NK-92 (cell line): Measurements from ENCODE around the gene PPP4C.

Source experiments
- DNase-seq: peaks from one replicate; lab custom pipeline; 2025; ENCODE audit not compliant: unreplicated experiment; lab: John Stamatoyannopoulos, UW

PPP4C gene

GRCh38 chr16:30079480-30079879 lies 3.7 kb downstream of the PPP4C start:
- no peak for DNase-seq

- no peak for DNase-seq
Observed at GRCh38 chr16:30082545-30083090, 6.8 kb downstream of the PPP4C start.

- DNase-seq = no peak
Observed at GRCh38 chr16:30083216-30084055, 7.6 kb downstream of the PPP4C start.

GRCh38 chr16:30084096-30084815 lies 8.5 kb downstream of the PPP4C start:
- no peak for DNase-seq

GRCh38 chr16:30084816-30085159 lies 9.0 kb downstream of the PPP4C start:
- DNase-seq = no peak

- DNase-seq = no peak
Observed at GRCh38 chr16:30085247-30085646, 9.5 kb downstream of the PPP4C start.

- no peak for DNase-seq
Observed at GRCh38 chr16:30085820-30086219, 10.0 kb downstream of the PPP4C start.

GRCh38 chr16:30086291-30087140 lies 10.7 kb downstream of the PPP4C start:
- no peak for DNase-seq

- no peak for DNase-seq
Observed at GRCh38 chr16:30087181-30087898, 11.5 kb downstream of the PPP4C start.

GRCh38 chr16:30088237-30088831 lies 12.5 kb downstream of the PPP4C start:
- no peak for DNase-seq

GRCh38 chr16:30088832-30089624 lies 13.2 kb downstream of the PPP4C start:
- DNase-seq = no peak

- no peak for DNase-seq
Observed at GRCh38 chr16:30090610-30091331, 15.0 kb downstream of the PPP4C start.

GRCh38 chr16:30091474-30092372 lies 15.9 kb downstream of the PPP4C start, which contains the start of gene TBX6:
Gene TBX6, minus strand, starts transcription at chr16:30091924. Its CDS starts 731 bp downstream, at chr16:30091193.
- DNase-seq = peak; percentile 60

GRCh38 chr16:30092373-30093010 lies 16.7 kb downstream of the PPP4C start:
- no peak for DNase-seq

- no peak for DNase-seq
Observed at GRCh38 chr16:30094541-30095165, 18.9 kb downstream of the PPP4C start.

- no peak for DNase-seq
Observed at GRCh38 chr16:30095166-30096078, 19.6 kb downstream of the PPP4C start.
